AG04450 (cell line): ENCODE measurements around the gene LCE1B. TPM values are rescaled to one million over a fixed set of nuclear protein-coding genes. Genes with fewer than 3 reads are reported as not detected.

ENCODE experiments used
- CTCF ChIA-PET: fragments of 300-600, 350-600 bp; formaldehyde crosslinking; extraction: SDS; loops from one replicate; lab custom pipeline; 2022; ENCODE audit warnings: antibody characterized with exemption, inconsistent platforms; lab: Charles Lee
- POLR2A ChIA-PET: fragments of 350-600 bp; formaldehyde crosslinking; extraction: SDS; loops from one replicate; lab custom pipeline; 2021; ENCODE audit warnings: antibody characterized with exemption, inconsistent platforms; lab: Yijun Ruan, JAX
- DNase-seq: peaks from one replicate; pipeline ENCODE4 v3.0.0-alpha.2; 2011; ENCODE audit warnings: low read depth, low spot score
- H3K27ac ChIP-seq: one replicate; pipeline ENCODE4 v1.5.1; 2012; ENCODE audit warnings: low read depth, low read length, control low read depth
- H3K27me3 ChIP-seq: one replicate; pipeline ENCODE4 v1.6.0; 2012; ENCODE audit warnings: low read length; ENCODE audit not compliant: control insufficient read depth, insufficient read depth
- H3K4me3 ChIP-seq: 2 replicates; pipeline ENCODE4 v1.5.1; 2011; ENCODE audit warnings: mild to moderate bottlenecking, low read depth, low read length, control low read depth
- H3K9me3 ChIP-seq: 2 replicates; pipeline ENCODE4 v1.5.1; 2012; ENCODE audit warnings: low read length; ENCODE audit not compliant: control insufficient read depth, insufficient read depth
- polyA minus RNA-seq: library from RNA; depleted of rRNA, polyadenylated mRNA; stranded (reverse); fragments of >200 nt; gene quantifications from 2 replicates; pipeline ENCODE4 v1.2.3, GENCODE V29; 2011; rRNA and poly(A)+ RNA removed
- polyA plus RNA-seq: library from polyadenylated mRNA; depleted of rRNA; stranded (reverse); fragments of >200 nt; gene quantifications from 2 replicates; pipeline ENCODE4 v1.2.3, GENCODE V29; 2011; rRNA removed
- TF ChIP-seq, protein P1 (sequence below): IDR thresholded peaks from 2 replicates; pipeline ENCODE4 v1.5.1; 2011; ENCODE audit warnings: low read depth, low read length, control low read depth, inconsistent platforms

The LCE1B gene, protein sequence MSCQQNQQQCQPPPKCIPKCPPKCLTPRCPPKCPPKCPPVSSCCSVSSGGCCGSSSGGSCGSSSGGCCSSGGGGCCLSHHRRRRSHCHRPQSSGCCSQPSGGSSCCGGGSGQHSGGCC
- polyA plus RNA-seq (not detected in 2 replicates), polyA minus RNA-seq (not detected in 2 replicates)

DNA sequence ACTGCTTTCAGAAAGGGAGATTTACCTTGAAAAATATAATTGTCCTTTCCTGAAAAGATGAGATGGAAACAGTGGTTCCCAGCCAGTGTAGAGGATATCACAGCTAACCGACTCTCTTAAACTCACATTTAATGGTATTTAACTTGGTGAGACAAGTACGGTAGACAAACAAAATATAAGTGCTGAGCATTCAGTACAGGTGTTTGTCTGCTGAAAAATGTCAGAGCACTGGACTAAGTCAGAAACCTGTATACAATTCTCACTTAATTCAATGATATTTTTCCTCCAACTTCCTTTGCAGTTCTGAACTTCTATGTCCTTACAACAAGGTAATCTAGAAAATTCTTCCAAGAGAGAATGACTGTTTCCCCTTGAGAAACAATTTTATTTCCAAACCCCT, at the start of gene LCE1B:
Gene LCE1B (plus strand): TSS at position 301 of the 400 bp plus-strand sequence. CDS start 476 bp downstream, outside the sequence.
- POLR2A ChIA-PET, result no interaction called here
- Histone ChIP-seq H3K27ac (no peak within 1 kb of the TSS), H3K27me3 (no peaks in the 10 kb centered on the region), H3K9me3 (peaks cover 5% of the 10 kb centered on the region; the same call in 1 of the 2 replicates), H3K4me3 (no peak within 1 kb of the TSS)
- CTCF ChIA-PET, result no interaction called here
- TF ChIP-seq, protein P1, sequence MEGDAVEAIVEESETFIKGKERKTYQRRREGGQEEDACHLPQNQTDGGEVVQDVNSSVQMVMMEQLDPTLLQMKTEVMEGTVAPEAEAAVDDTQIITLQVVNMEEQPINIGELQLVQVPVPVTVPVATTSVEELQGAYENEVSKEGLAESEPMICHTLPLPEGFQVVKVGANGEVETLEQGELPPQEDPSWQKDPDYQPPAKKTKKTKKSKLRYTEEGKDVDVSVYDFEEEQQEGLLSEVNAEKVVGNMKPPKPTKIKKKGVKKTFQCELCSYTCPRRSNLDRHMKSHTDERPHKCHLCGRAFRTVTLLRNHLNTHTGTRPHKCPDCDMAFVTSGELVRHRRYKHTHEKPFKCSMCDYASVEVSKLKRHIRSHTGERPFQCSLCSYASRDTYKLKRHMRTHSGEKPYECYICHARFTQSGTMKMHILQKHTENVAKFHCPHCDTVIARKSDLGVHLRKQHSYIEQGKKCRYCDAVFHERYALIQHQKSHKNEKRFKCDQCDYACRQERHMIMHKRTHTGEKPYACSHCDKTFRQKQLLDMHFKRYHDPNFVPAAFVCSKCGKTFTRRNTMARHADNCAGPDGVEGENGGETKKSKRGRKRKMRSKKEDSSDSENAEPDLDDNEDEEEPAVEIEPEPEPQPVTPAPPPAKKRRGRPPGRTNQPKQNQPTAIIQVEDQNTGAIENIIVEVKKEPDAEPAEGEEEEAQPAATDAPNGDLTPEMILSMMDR, result no peak
- DNase-seq, result no peak

DNA sequence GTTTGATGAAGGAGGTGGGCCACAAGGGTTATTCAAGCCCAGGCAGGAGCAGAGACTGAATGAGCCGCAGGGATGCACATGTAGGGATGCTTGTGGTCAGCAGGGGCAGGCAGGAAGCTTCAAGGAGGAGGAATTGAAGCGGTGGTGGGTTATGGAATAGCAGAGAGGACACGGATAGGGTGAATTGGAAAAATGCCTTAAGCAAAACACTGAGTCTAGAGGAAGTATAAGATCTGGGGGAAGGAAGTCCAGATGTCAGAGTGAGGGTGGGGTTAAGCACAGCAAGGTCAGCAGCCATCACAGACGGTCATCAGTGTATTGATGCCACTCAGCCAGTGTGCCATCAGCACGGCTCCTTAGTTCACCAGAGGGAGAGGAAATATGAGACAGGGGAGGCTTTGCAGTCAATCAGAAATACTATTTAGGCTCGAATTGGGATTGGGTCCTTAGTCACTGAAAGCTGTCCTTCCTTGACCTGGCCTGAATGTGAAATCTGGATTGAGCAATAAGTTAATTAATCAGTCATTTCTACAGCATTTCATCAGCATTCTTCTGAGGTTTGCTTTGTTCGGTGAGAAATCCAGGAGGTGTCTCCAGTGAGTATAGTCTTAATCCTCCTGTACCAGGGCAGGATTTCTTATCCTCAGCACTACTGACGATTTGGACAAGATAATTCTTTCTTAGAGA, 42.8 kb upstream of the LCE1B start:
- no peaks in the 10 kb centered on the region for H3K27me3 ChIP-seq
- no peaks in the 10 kb centered on the region for H3K9me3 ChIP-seq
- no peak for DNase-seq
- TF ChIP-seq, protein P1, result no peak
- H3K4me3 ChIP-seq, result no peak overlapping the region
- ChIA-PET CTCF (interaction anchor here (0.6 kb wide), 1 partner anchor 678 kb away, joined by 7 read pairs; no protein-coding TSS in a partner anchor), POLR2A (no interaction called here)
- no peak overlapping the region for H3K27ac ChIP-seq

DNA sequence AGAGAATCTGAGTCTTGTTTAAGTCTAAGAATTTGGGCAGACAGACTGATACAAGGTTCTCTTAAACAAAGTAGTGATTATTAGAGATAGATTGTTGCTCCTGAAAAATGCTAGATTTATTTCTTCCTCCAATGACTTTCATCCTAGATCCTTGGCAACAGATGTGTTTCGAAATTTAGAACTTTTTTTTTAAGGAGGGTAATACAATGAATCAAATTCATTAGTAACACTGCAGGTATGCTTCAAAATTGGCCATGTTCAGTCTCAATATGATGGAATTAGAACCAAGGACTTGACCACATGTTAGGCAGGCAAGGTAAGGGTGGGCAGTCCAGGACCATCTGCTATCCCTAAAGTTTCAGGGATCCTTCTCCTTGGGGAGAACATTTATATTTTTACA, 41.4 kb upstream of the LCE1B start:
- ChIA-PET CTCF (no interaction called here), POLR2A (no interaction called here)
- Histone ChIP-seq H3K4me3 (no peak overlapping the region), H3K9me3 (peaks cover 5% of the 10 kb centered on the region), H3K27me3 (no peaks in the 10 kb centered on the region), H3K27ac (no peak overlapping the region)
- no peak for DNase-seq
- TF ChIP-seq, protein P1, result no peak

DNA sequence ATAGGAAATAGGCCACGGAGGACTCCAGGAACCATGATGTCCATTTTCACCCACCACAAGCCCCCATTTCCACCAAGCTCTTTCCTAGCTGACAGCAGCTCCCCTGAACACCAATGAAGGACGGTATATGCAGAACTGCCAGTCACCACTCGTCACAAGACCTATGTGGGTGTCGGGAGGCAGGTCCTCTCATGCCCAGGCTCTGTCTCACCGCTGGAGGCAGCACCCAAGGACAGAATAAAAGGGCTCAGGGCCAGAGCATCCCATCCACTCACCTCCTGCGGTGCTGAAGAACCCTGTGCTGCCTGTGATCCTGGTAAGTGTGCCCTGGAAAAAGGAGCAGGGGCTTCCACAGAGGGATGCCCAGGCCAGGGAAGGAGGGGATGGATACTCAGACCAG, 36.9 kb upstream of the LCE1B start, which contains the start of gene LCE1F:
Gene LCE1F (plus strand): TSS at position 266 of the 400 bp plus-strand sequence. CDS start 1,232 bp downstream, outside the sequence.
- Histone ChIP-seq H3K27me3 (no peaks in the 10 kb centered on the region), H3K27ac (no peak within 1 kb of the TSS), H3K4me3 (no peak within 1 kb of the TSS), H3K9me3 (peaks cover 12% of the 10 kb centered on the region)
- POLR2A ChIA-PET, result no interaction called here
- no peak for DNase-seq
- TF ChIP-seq, protein P1, result no peak
- CTCF ChIA-PET, result no interaction called here

DNA sequence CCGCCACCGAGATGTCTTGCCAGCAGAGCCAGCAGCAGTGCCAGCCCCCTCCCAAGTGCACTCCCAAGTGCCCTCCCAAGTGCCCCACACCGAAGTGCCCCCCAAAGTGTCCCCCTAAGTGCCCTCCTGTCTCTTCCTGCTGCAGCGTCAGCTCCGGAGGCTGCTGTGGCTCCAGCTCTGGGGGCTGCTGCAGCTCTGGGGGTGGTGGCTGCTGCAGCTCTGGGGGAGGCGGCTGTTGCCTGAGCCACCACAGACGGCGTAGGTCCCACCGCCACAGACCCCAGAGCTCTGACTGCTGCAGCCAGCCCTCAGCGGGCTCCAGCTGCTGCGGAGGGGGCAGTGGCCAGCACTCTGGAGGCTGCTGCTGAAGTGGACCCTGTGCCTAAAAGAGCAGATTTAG, 35.4 kb upstream of the LCE1B start:
- TF ChIP-seq, protein P1, result no peak
- Histone ChIP-seq H3K4me3 (no peak overlapping the region), H3K27ac (no peak overlapping the region), H3K27me3 (no peaks in the 10 kb centered on the region), H3K9me3 (peaks cover 12% of the 10 kb centered on the region)
- ChIA-PET CTCF (no interaction called here), POLR2A (no interaction called here)
- DNase-seq, result no peak
